Measurements from ENCODE around the gene TMEM154.

DNA sequence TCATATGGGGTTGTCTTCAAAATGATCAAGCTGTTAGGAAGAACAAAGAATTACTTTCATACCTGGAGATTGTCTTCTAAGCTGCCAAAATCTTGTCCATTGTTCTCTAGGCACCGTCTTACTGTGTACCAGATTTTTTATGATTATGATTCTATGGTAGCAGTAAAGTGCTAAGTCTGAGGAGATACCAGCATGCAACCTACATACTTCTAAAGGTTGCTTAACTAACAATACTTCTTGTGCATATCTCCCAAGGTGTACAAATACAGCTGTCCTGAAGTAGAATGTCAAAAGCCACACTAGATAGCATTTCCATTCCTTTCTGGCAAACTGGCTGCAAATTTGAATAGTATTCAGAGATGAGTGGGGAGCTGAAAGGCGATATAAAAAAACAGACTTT, 81.3 kb downstream of the TMEM154 start:
- TF ChIP-seq GATA3 (IDR thresholded peaks at IDR 0.05; ENCODE audit: low read depth, low read length) = no peak
- no peak for TF ChIP-seq GATA2 (IDR thresholded peaks at IDR 0.05; ENCODE audit: low read depth, low read length)

Data from SH-SY5Y (cell line).